GM23338 (cell line): Measurements from ENCODE around the gene PRPF40B. TPM values are rescaled to one million over a fixed set of nuclear protein-coding genes. Genes with fewer than 3 reads are reported as not detected.

ENCODE experiments used
- ATAC-seq: fragments of 200-7000 bp; cut with Tn5 transposase; 3 replicates; pipeline ENCODE4 v1.9.1; 2020
- DNase-seq: peaks from one replicate; pipeline ENCODE4 v3.0.0-alpha.2; 2015; ENCODE audit warnings: low spot score
- H2AFZ ChIP-seq: fragments of 200-600 bp; sonication (generic); 2 replicates; pipeline ENCODE4 v1.8.0; 2016; ENCODE audit warnings: antibody characterized with exemption, mild to moderate bottlenecking, moderate library complexity
- H3F3A ChIP-seq: fragments of 200-600 bp; sonication (generic); replicated peaks from 2 replicates; pipeline ENCODE4 v1.8.0; 2017; ENCODE audit warnings: antibody characterized with exemption, mixed run types, low read depth
- H3K27ac ChIP-seq: fragments of 200-600 bp; sonication (generic); 2 replicates; pipeline ENCODE4 v1.6.1; 2016; ENCODE audit warnings: low read depth
- H3K27me3 ChIP-seq: fragments of 200-600 bp; sonication (generic); 2 replicates; pipeline ENCODE4 v1.8.0; 2016; ENCODE audit warnings: mild to moderate bottlenecking, mixed run types, moderate library complexity; ENCODE audit not compliant: insufficient read depth
- H3K36me3 ChIP-seq: fragments of 200-600 bp; sonication (generic); 2 replicates; pipeline ENCODE4 v1.8.0; 2016; ENCODE audit warnings: mild to moderate bottlenecking; ENCODE audit not compliant: insufficient read depth
- H3K4me1 ChIP-seq: fragments of 200-600 bp; sonication (generic); 2 replicates; pipeline ENCODE4 v1.8.0; 2016; ENCODE audit warnings: mild to moderate bottlenecking, moderate library complexity; ENCODE audit not compliant: insufficient read depth
- H3K4me2 ChIP-seq: fragments of 200-600 bp; sonication (generic); 2 replicates; pipeline ENCODE4 v1.7.1; 2017; ENCODE audit warnings: mixed run types
- H3K4me3 ChIP-seq: fragments of 200-600 bp; sonication (generic); 2 replicates; pipeline ENCODE4 v1.6.1; 2016; ENCODE audit warnings: mixed run types
- H3K79me2 ChIP-seq: fragments of 200-600 bp; sonication (generic); replicated peaks from 2 replicates; pipeline ENCODE4 v1.8.0; 2017; ENCODE audit warnings: mild to moderate bottlenecking; ENCODE audit not compliant: insufficient read depth
- H3K9me2 ChIP-seq: fragments of 200-600 bp; sonication (generic); 2 replicates; pipeline ENCODE4 v1.8.0; 2017; ENCODE audit not compliant: insufficient read depth
- H4K20me1 ChIP-seq: fragments of 200-600 bp; sonication (generic); replicated peaks from 2 replicates; pipeline ENCODE4 v1.8.0; 2017; ENCODE audit warnings: mild to moderate bottlenecking; ENCODE audit not compliant: insufficient read depth
- H3K27ac Mint-ChIP-seq: 2 replicates; pipeline ENCODE4 v1.8.0; 2020; ENCODE audit warnings: inconsistent platforms, mild to moderate bottlenecking, moderate library complexity, mixed read lengths
- H3K27me3 Mint-ChIP-seq: 3 replicates; pipeline ENCODE4 v1.8.0; 2022; ENCODE audit warnings: low read depth, mild to moderate bottlenecking, moderate library complexity, mixed read lengths, inconsistent platforms; ENCODE audit not compliant: insufficient read depth, poor library complexity
- H3K36me3 Mint-ChIP-seq: 3 replicates; pipeline ENCODE4 v1.8.0; 2021; ENCODE audit warnings: low read depth, mild to moderate bottlenecking, inconsistent platforms, moderate library complexity, mixed read lengths
- H3K4me1 Mint-ChIP-seq: 3 replicates; pipeline ENCODE4 v1.8.0; 2020; ENCODE audit warnings: mild to moderate bottlenecking, inconsistent platforms, mixed read lengths
- H3K4me3 Mint-ChIP-seq: 3 replicates; pipeline ENCODE4 v1.8.0; 2021; ENCODE audit warnings: moderate library complexity, mild to moderate bottlenecking, inconsistent platforms, mixed read lengths
- H3K9me3 Mint-ChIP-seq: 3 replicates; pipeline ENCODE4 v1.8.0; 2020; ENCODE audit warnings: moderate library complexity, mild to moderate bottlenecking, inconsistent platforms, mixed read lengths
- CREB1 ChIP-seq: fragments of 250-450 bp; sonication (Bioruptor Pico); IDR thresholded peaks from 2 replicates; pipeline ENCODE4 v1.5.0; 2020; ENCODE audit warnings: low read depth, mild to moderate bottlenecking, moderate library complexity
- CTCF ChIP-seq, 2 experiments: fragments of 200-600 bp in 1 of 2; sonication (generic) in 1 of 2; conservative IDR thresholded peaks; 2 replicates each; pipeline versions ENCODE4 v1.5.1 to v1.6.1; 2016 to 2017; ENCODE audit warnings: antibody characterized with exemption in 2 of 2, low read depth in 2 of 2, mild to moderate bottlenecking in 2 of 2, moderate library complexity in 1 of 2
- ETS1 ChIP-seq: IDR thresholded peaks from 2 replicates; pipeline ENCODE4 v1.6.1; 2016; ENCODE audit warnings: antibody characterized with exemption
- EZH2 ChIP-seq: fragments of 200-600 bp; sonication (generic); IDR thresholded peaks from one replicate; pipeline ENCODE4 v1.8.0; 2017; ENCODE audit warnings: antibody characterized with exemption, mild to moderate bottlenecking, low read depth; ENCODE audit not compliant: unreplicated experiment
- EZH2phosphoT487 ChIP-seq: fragments of 200-600 bp; sonication (generic); IDR thresholded peaks from one replicate; pipeline ENCODE4 v1.8.1; 2018; ENCODE audit warnings: antibody characterized with exemption; ENCODE audit not compliant: unreplicated experiment
- JUNB ChIP-seq: IDR thresholded peaks from one replicate; pipeline ENCODE4 v1.6.1; 2016; ENCODE audit warnings: antibody characterized with exemption; ENCODE audit not compliant: unreplicated experiment
- NANOG ChIP-seq: IDR thresholded peaks from 2 replicates; pipeline ENCODE4 v1.6.1; 2016; ENCODE audit warnings: antibody characterized with exemption, borderline replicate concordance
- POLR2AphosphoS5 ChIP-seq: IDR thresholded peaks from 2 replicates; pipeline ENCODE4 v1.6.1; 2016; ENCODE audit warnings: antibody characterized with exemption, low read depth
- REST ChIP-seq: IDR thresholded peaks from one replicate; pipeline ENCODE4 v1.6.1; 2018; ENCODE audit warnings: antibody characterized with exemption; ENCODE audit not compliant: unreplicated experiment
- STAT1 ChIP-seq: IDR thresholded peaks from one replicate; pipeline ENCODE4 v1.6.1; 2016; ENCODE audit warnings: antibody characterized with exemption; ENCODE audit not compliant: unreplicated experiment
- ZNF114 ChIP-seq: fragments of 250-450 bp; sonication (Bioruptor Pico); IDR thresholded peaks from 2 replicates; pipeline ENCODE4 v1.5.0; 2020; ENCODE audit warnings: mild to moderate bottlenecking, moderate library complexity
- ZNF331 ChIP-seq: fragments of 250-450 bp; sonication (Bioruptor Pico); IDR thresholded peaks from 2 replicates; pipeline ENCODE4 v1.5.0; 2020; ENCODE audit warnings: low read depth, mild to moderate bottlenecking, moderate library complexity
- ZNF462 ChIP-seq: fragments of 250-450 bp; sonication (Bioruptor Pico); IDR thresholded peaks from 2 replicates; pipeline ENCODE4 v1.5.0; 2020; ENCODE audit warnings: mild to moderate bottlenecking, moderate library complexity
- polyA plus RNA-seq: library from polyadenylated mRNA; unstranded; fragments of >200 nt; fragmentation: Nextera tagmentation; extraction: Ambion mirVana; gene quantifications from 2 replicates; pipeline ENCODE4 v1.2.1, GENCODE V29; 2016
- total RNA-seq: library from RNA; depleted of rRNA; stranded (reverse); fragments of >200 nt; shearing (Covaris generic); gene quantifications from 2 replicates; pipeline ENCODE4 v1.2.3, GENCODE V29; 2014

The PRPF40B gene
- total and polyA plus RNA-seq, 2 experiments from 2014 or later = 17.9 to 19.0 TPM

- TF ChIP-seq POLR2AphosphoS5 = no peak
- no peak for TF ChIP-seq NANOG
- TF ChIP-seq ZNF462 (CRISPR knock-in tag) = no peak
- TF ChIP-seq CTCF (conservative IDR thresholded peaks at IDR 0.05; ENCODE audit: low read depth in 2 of 2) = no peak
- TF ChIP-seq CREB1 (CRISPR knock-in tag) = no peak
- TF ChIP-seq EZH2 = no peak
- no peak for TF ChIP-seq STAT1
- TF ChIP-seq JUNB = no peak
- no peak for TF ChIP-seq ZNF331
- no peak for TF ChIP-seq REST
- no peak for TF ChIP-seq EZH2phosphoT487
- no peak for TF ChIP-seq ZNF114
- no peak for TF ChIP-seq ETS1
- DNase-seq (peak; percentile 79), ATAC-seq (peak; percentile 95)
- H3K27ac Mint-ChIP-seq = peak overlapping the region; percentile 73
- H3K9me2 ChIP-seq = no peaks in the 10 kb centered on the region
- no peaks in the 10 kb centered on the region for H3F3A ChIP-seq
- H4K20me1 ChIP-seq = peaks cover 19% of the 10 kb centered on the region
- peak overlapping the region; percentile 51 for H3K4me2 ChIP-seq
- H3K27me3 ChIP-seq = no peaks in the 10 kb centered on the region
- no peaks in the 10 kb centered on the region for H3K9me3 Mint-ChIP-seq
- no peak overlapping the region for H2AFZ ChIP-seq
- peak overlapping the region; percentile 75 for H3K27ac ChIP-seq
- peaks cover 21% of the 10 kb centered on the region for H3K4me1 ChIP-seq
- H3K4me3 Mint-ChIP-seq = no peak overlapping the region
- H3K79me2 ChIP-seq = peaks cover 79% of the 10 kb centered on the region
- H3K36me3 Mint-ChIP-seq = no peaks in the 10 kb centered on the region; the same call in 2 of the 3 replicates
- H3K4me3 ChIP-seq = no peak overlapping the region
- no peaks in the 10 kb centered on the region for H3K36me3 ChIP-seq
- peaks cover 9% of the 10 kb centered on the region for H3K27me3 Mint-ChIP-seq
- H3K4me1 Mint-ChIP-seq = peaks cover 42% of the 10 kb centered on the region
Measured at GRCh38 chr12:49673446-49674317, 50.3 kb downstream of the PRPF40B start.
